HG02571 (cell line): Measurements from ENCODE around the gene DPF3.

Experiments
- ATAC-seq: cut with Tn5 transposase; IDR thresholded peaks from one replicate; pipeline ENCODE4 v1.9.1; 2021; ENCODE audit warnings: mild to moderate bottlenecking, moderate library complexity; ENCODE audit not compliant: unreplicated experiment

The DPF3 gene

GRCh38 chr14:72582582-72582981 lies 311.3 kb downstream of the DPF3 start:
- no peak for ATAC-seq

- no peak for ATAC-seq
Measured at GRCh38 chr14:72578514-72578913, 315.4 kb downstream of the DPF3 start.

- ATAC-seq = no peak
Measured at GRCh38 chr14:72577521-72577920, 316.4 kb downstream of the DPF3 start.

GRCh38 chr14:72576258-72576657 lies 317.6 kb downstream of the DPF3 start:
- ATAC-seq = no peak

- ATAC-seq = no peak
Measured at GRCh38 chr14:72574715-72575114, 319.2 kb downstream of the DPF3 start.

GRCh38 chr14:72573725-72574417 lies 320.0 kb downstream of the DPF3 start:
- no peak for ATAC-seq
